Effector CD4-positive, alpha-beta T cell (primary cell): ENCODE measurements around the gene FOXA2.

ENCODE experiments used
- DNase-seq: peaks from one replicate; pipeline ENCODE4 v3.0.0-alpha.2; 2020

Gene FOXA2

GRCh38 chr20:22583773-22584521 lies 425 bp downstream of the FOXA2 start:
- no peak for DNase-seq

GRCh38 chr20:22582964-22583772 lies 1.2 kb downstream of the FOXA2 start:
- no peak for DNase-seq

- DNase-seq, result no peak
Observed at GRCh38 chr20:22582386-22582963, 1.9 kb downstream of the FOXA2 start.

- no peak for DNase-seq
Observed at GRCh38 chr20:22581437-22582385, 2.7 kb downstream of the FOXA2 start.

- no peak for DNase-seq
Observed at GRCh38 chr20:22579711-22580697, 4.4 kb downstream of the FOXA2 start.

- no peak for DNase-seq
Observed at GRCh38 chr20:22579119-22579427, 5.3 kb downstream of the FOXA2 start.

GRCh38 chr20:22578221-22579118 lies 5.9 kb downstream of the FOXA2 start:
- DNase-seq, result no peak

- no peak for DNase-seq
Observed at GRCh38 chr20:22577515-22578220, 6.7 kb downstream of the FOXA2 start.

- no peak for DNase-seq
Observed at GRCh38 chr20:22576733-22577514, 7.4 kb downstream of the FOXA2 start.

- DNase-seq, result no peak
Observed at GRCh38 chr20:22576273-22576672, 8.1 kb downstream of the FOXA2 start.

- DNase-seq, result no peak
Observed at GRCh38 chr20:22575737-22576136, 8.6 kb downstream of the FOXA2 start.

GRCh38 chr20:22575087-22575721 lies 9.2 kb downstream of the FOXA2 start:
- DNase-seq, result no peak

GRCh38 chr20:22574545-22575086 lies 9.8 kb downstream of the FOXA2 start:
- DNase-seq, result no peak

- no peak for DNase-seq
Observed at GRCh38 chr20:22572491-22572890, 11.9 kb downstream of the FOXA2 start.

GRCh38 chr20:22572023-22572422 lies 12.3 kb downstream of the FOXA2 start:
- DNase-seq, result no peak

- DNase-seq, result no peak
Observed at GRCh38 chr20:22569353-22569752, 15.0 kb downstream of the FOXA2 start.

GRCh38 chr20:22568872-22569344 lies 15.5 kb downstream of the FOXA2 start:
- DNase-seq, result no peak
